ENCODE results near the gene STK4. TPM values are rescaled to one million over a fixed set of nuclear protein-coding genes. Genes with fewer than 3 reads are reported as not detected.

STK4 gene
- total RNA-seq, 1 donor from 2014 or later, result 25.3 TPM

GRCh38 chr20:44948513-44948912 lies 17.8 kb upstream of the STK4 start:
- DNase-seq (ENCODE audit: extremely low spot score, unreplicated experiment), result no peak
- TF ChIP-seq, protein P1, sequence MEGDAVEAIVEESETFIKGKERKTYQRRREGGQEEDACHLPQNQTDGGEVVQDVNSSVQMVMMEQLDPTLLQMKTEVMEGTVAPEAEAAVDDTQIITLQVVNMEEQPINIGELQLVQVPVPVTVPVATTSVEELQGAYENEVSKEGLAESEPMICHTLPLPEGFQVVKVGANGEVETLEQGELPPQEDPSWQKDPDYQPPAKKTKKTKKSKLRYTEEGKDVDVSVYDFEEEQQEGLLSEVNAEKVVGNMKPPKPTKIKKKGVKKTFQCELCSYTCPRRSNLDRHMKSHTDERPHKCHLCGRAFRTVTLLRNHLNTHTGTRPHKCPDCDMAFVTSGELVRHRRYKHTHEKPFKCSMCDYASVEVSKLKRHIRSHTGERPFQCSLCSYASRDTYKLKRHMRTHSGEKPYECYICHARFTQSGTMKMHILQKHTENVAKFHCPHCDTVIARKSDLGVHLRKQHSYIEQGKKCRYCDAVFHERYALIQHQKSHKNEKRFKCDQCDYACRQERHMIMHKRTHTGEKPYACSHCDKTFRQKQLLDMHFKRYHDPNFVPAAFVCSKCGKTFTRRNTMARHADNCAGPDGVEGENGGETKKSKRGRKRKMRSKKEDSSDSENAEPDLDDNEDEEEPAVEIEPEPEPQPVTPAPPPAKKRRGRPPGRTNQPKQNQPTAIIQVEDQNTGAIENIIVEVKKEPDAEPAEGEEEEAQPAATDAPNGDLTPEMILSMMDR (IDR thresholded peaks at IDR 0.05), result no peak
- no peak overlapping the region for H3K27ac Mint-ChIP-seq (ENCODE audit: unreplicated experiment)
- no peaks in the 10 kb centered on the region for H3K9me3 Mint-ChIP-seq (ENCODE audit: unreplicated experiment)
- no peak overlapping the region for H3K4me3 Mint-ChIP-seq (ENCODE audit: unreplicated experiment)
- H3K4me1 Mint-ChIP-seq (ENCODE audit: unreplicated experiment), result no peaks in the 10 kb centered on the region
- no peaks in the 10 kb centered on the region for H3K27me3 Mint-ChIP-seq (ENCODE audit: unreplicated experiment)
- H3K36me3 Mint-ChIP-seq (ENCODE audit: unreplicated experiment), result peaks cover 46% of the 10 kb centered on the region

- H3K36me3 Mint-ChIP-seq (ENCODE audit: unreplicated experiment), result peaks cover 51% of the 10 kb centered on the region
These were observed 15.9 kb upstream of the STK4 start for GRCh38 chr20:44950368-44950767.

DNA sequence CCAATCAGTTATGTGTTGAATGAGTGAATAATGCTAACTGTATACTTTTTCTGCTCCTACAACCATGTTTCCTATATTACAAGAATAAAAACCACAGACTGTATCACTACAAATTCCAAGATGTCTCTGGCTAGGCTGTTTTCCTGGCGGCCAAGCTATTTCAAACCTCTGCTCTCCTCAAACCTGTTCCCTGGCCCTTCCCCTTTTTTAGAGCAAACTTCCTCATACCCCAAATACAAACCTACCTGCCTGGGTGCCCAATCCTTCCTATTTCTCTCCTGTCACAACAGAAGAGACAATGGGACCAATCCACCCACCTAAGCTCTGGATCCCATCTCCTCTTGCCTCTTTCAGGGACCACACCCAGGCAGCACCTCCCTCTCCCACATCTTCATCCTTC lies 13.6 kb upstream of the STK4 start:
- Mint-ChIP-seq H3K27ac (ENCODE audit: unreplicated experiment) (no peak overlapping the region), H3K4me3 (ENCODE audit: unreplicated experiment) (no peak overlapping the region), H3K4me1 (ENCODE audit: unreplicated experiment) (peaks cover 3% of the 10 kb centered on the region), H3K36me3 (ENCODE audit: unreplicated experiment) (peaks cover 59% of the 10 kb centered on the region), H3K27me3 (ENCODE audit: unreplicated experiment) (no peaks in the 10 kb centered on the region), H3K9me3 (ENCODE audit: unreplicated experiment) (no peaks in the 10 kb centered on the region)
- DNase-seq (ENCODE audit: extremely low spot score, unreplicated experiment), result peak; percentile 19
- TF ChIP-seq, protein P1 (IDR thresholded peaks at IDR 0.05), result no peak

More at GRCh38 chr20:44950368-44950767, 15.9 kb upstream of the STK4 start:
- Mint-ChIP-seq H3K27ac (ENCODE audit: unreplicated experiment) (no peak overlapping the region), H3K9me3 (ENCODE audit: unreplicated experiment) (no peaks in the 10 kb centered on the region), H3K27me3 (ENCODE audit: unreplicated experiment) (no peaks in the 10 kb centered on the region), H3K4me3 (ENCODE audit: unreplicated experiment) (no peak overlapping the region), H3K4me1 (ENCODE audit: unreplicated experiment) (no peaks in the 10 kb centered on the region)
- DNase-seq (ENCODE audit: extremely low spot score, unreplicated experiment), result no peak
- TF ChIP-seq, protein P1 (IDR thresholded peaks at IDR 0.05), result no peak

DNA sequence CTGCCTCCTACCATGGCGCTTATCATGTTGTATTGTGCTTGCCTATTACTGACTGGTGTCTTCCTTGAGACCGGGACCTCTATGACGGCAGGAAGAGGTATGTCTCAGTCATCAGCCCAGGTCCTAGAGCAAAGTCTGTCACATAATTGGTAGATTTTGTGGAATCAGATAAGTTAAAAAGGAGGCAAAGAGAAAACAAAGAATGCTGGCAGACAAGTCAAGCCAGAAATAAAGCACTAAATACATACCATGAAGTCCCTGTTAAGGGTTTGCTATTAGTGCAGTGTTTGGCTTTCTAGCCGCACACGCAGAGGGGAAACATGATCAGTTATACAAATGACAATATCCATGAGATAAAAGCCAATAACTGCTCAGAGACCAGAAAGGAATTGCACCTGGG lies 12.1 kb upstream of the STK4 start:
- H3K36me3 Mint-ChIP-seq (ENCODE audit: unreplicated experiment), result peaks cover 54% of the 10 kb centered on the region

DNA sequence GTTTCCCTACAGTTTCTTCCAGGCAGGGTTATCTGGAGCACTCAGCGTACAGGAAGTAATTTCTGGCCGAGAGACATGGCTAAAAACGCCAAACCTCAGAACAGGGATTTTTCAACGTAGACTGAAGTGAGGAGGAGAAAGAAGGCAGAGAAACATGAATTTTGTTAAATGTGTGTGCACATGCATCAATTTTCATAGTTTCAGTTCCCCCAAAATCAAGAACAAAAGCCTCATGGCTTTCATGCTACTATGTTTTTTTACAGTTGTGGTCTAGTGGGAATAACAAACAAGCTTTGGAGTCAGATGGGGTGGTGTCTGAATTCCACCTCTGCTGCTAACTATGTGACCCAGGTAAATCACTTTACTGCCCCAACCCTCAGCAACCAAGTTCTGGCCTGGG lies 11.0 kb upstream of the STK4 start:
- H3K4me3 Mint-ChIP-seq (ENCODE audit: unreplicated experiment), result no peak overlapping the region
- H3K4me1 Mint-ChIP-seq (ENCODE audit: unreplicated experiment), result peaks cover 22% of the 10 kb centered on the region
- no peak overlapping the region for H3K27ac Mint-ChIP-seq (ENCODE audit: unreplicated experiment)
- no peaks in the 10 kb centered on the region for H3K27me3 Mint-ChIP-seq (ENCODE audit: unreplicated experiment)
- TF ChIP-seq, protein P1 (IDR thresholded peaks at IDR 0.05), result no peak
- no peak for DNase-seq (ENCODE audit: extremely low spot score, unreplicated experiment)
- H3K9me3 Mint-ChIP-seq (ENCODE audit: unreplicated experiment), result no peaks in the 10 kb centered on the region
- peaks cover 47% of the 10 kb centered on the region for H3K36me3 Mint-ChIP-seq (ENCODE audit: unreplicated experiment)

More for the DNA sequence above, 12.1 kb upstream of the STK4 start:
- no peak for DNase-seq (ENCODE audit: extremely low spot score, unreplicated experiment)
- Mint-ChIP-seq H3K9me3 (ENCODE audit: unreplicated experiment) (no peaks in the 10 kb centered on the region), H3K27ac (ENCODE audit: unreplicated experiment) (no peak overlapping the region), H3K27me3 (ENCODE audit: unreplicated experiment) (no peaks in the 10 kb centered on the region), H3K4me3 (ENCODE audit: unreplicated experiment) (no peak overlapping the region), H3K4me1 (ENCODE audit: unreplicated experiment) (peaks cover 16% of the 10 kb centered on the region)
- TF ChIP-seq, protein P1 (IDR thresholded peaks at IDR 0.05), result no peak

Measured in osteocyte (in vitro differentiated cells).